GM18907 (cell line): Measurements from ENCODE around the gene TTBK2.

Source experiments
- ATAC-seq: cut with Tn5 transposase; IDR thresholded peaks from one replicate; pipeline ENCODE4 v1.9.1; 2021; ENCODE audit warnings: mild to moderate bottlenecking, moderate library complexity; ENCODE audit not compliant: unreplicated experiment

The TTBK2 gene

GRCh38 chr15:42836251-42836650, 84.3 kb downstream of the TTBK2 start:
- ATAC-seq: no peak

GRCh38 chr15:42832576-42832975, 88.0 kb downstream of the TTBK2 start:
- no peak for ATAC-seq

GRCh38 chr15:42826251-42826890, 94.2 kb downstream of the TTBK2 start:
- no peak for ATAC-seq

GRCh38 chr15:42825599-42825998, 95.0 kb downstream of the TTBK2 start:
- no peak for ATAC-seq

GRCh38 chr15:42820811-42821210, 99.8 kb downstream of the TTBK2 start:
- ATAC-seq: no peak

- ATAC-seq: no peak
Observed at GRCh38 chr15:42819786-42820185, 100.8 kb downstream of the TTBK2 start.

GRCh38 chr15:42811433-42811832, 109.1 kb downstream of the TTBK2 start:
- ATAC-seq: no peak

GRCh38 chr15:42808913-42809312, 111.7 kb downstream of the TTBK2 start:
- ATAC-seq: no peak

- no peak for ATAC-seq
Observed at GRCh38 chr15:42805266-42805665, 115.3 kb downstream of the TTBK2 start.

- ATAC-seq: no peak
Observed at GRCh38 chr15:42804739-42805138, 115.8 kb downstream of the TTBK2 start.

- no peak for ATAC-seq
Observed at GRCh38 chr15:42803436-42803835, 117.1 kb downstream of the TTBK2 start.

GRCh38 chr15:42802168-42802567, 118.4 kb downstream of the TTBK2 start:
- no peak for ATAC-seq

- no peak for ATAC-seq
Observed at GRCh38 chr15:42800731-42801474, 119.7 kb downstream of the TTBK2 start.

- ATAC-seq: no peak
Observed at GRCh38 chr15:42798802-42799201, 121.8 kb downstream of the TTBK2 start.

- no peak for ATAC-seq
Observed at GRCh38 chr15:42796955-42797782, 123.4 kb downstream of the TTBK2 start.

GRCh38 chr15:42788725-42789124, 131.9 kb downstream of the TTBK2 start:
- ATAC-seq: no peak

GRCh38 chr15:42786978-42787377, 133.6 kb downstream of the TTBK2 start:
- no peak for ATAC-seq

- no peak for ATAC-seq
Observed at GRCh38 chr15:42785569-42785968, 135.0 kb downstream of the TTBK2 start.

- ATAC-seq: no peak
Observed at GRCh38 chr15:42784705-42785104, 135.9 kb downstream of the TTBK2 start.

- no peak for ATAC-seq
Observed at GRCh38 chr15:42782716-42783115, 137.9 kb downstream of the TTBK2 start.

GRCh38 chr15:42775416-42775815, 145.2 kb downstream of the TTBK2 start:
- ATAC-seq: no peak

- no peak for ATAC-seq
Observed at GRCh38 chr15:42772901-42773300, 147.7 kb downstream of the TTBK2 start.
